DOHH2 (cell line): ENCODE data around the gene IQCM.

Experiments
- EZH2phosphoT487 ChIP-seq: fragments of 200-600 bp; sonication (generic); IDR thresholded peaks from 2 replicates; pipeline ENCODE4 v1.6.1; 2017; ENCODE audit warnings: borderline replicate concordance, mild to moderate bottlenecking, antibody characterized with exemption, low read length, moderate library complexity, mixed read lengths
- TF ChIP-seq, protein P1 (sequence below): fragments of 200-600 bp; sonication (generic); IDR thresholded peaks from one replicate; pipeline ENCODE4 v1.5.1; 2014; ENCODE audit warnings: antibody characterized with exemption, mild to moderate bottlenecking, low read depth, low read length; ENCODE audit not compliant: poor library complexity, severe bottlenecking

DNA sequence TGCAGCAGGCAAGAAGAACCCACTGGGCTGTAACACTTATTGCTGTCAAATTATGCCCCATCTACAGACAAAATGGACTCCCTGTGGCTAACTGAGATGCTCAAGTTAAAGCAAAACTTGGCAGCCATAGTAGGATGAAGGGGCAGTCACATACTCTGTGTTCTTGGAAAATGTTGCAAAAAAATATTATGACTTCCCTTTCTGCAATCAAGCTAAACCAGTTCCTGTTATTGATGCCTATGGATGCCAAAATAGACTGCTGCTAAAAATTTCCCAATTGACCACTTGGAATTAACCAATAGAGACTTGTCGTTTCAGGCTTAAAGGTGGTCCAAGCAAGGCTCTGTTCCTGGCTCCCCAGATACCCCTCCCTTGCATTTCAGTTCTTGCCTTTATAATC is 49.5 kb downstream of the IQCM start:
- TF ChIP-seq, protein P1, sequence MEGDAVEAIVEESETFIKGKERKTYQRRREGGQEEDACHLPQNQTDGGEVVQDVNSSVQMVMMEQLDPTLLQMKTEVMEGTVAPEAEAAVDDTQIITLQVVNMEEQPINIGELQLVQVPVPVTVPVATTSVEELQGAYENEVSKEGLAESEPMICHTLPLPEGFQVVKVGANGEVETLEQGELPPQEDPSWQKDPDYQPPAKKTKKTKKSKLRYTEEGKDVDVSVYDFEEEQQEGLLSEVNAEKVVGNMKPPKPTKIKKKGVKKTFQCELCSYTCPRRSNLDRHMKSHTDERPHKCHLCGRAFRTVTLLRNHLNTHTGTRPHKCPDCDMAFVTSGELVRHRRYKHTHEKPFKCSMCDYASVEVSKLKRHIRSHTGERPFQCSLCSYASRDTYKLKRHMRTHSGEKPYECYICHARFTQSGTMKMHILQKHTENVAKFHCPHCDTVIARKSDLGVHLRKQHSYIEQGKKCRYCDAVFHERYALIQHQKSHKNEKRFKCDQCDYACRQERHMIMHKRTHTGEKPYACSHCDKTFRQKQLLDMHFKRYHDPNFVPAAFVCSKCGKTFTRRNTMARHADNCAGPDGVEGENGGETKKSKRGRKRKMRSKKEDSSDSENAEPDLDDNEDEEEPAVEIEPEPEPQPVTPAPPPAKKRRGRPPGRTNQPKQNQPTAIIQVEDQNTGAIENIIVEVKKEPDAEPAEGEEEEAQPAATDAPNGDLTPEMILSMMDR = no peak
- TF ChIP-seq EZH2phosphoT487 = no peak
